Stimulated activated CD8-positive, alpha-beta memory T cell treated with anti-CD3 and anti-CD28 coated beads, Interleukin-4, amount 100 ng/mL, for 24 hours (primary cell): Measurements from ENCODE around the gene SLFNL1.

Experiments
- DNase-seq: peaks from one replicate; pipeline ENCODE4 v3.0.0-alpha.2; 2020; ENCODE audit warnings: low read depth

Gene SLFNL1

DNA sequence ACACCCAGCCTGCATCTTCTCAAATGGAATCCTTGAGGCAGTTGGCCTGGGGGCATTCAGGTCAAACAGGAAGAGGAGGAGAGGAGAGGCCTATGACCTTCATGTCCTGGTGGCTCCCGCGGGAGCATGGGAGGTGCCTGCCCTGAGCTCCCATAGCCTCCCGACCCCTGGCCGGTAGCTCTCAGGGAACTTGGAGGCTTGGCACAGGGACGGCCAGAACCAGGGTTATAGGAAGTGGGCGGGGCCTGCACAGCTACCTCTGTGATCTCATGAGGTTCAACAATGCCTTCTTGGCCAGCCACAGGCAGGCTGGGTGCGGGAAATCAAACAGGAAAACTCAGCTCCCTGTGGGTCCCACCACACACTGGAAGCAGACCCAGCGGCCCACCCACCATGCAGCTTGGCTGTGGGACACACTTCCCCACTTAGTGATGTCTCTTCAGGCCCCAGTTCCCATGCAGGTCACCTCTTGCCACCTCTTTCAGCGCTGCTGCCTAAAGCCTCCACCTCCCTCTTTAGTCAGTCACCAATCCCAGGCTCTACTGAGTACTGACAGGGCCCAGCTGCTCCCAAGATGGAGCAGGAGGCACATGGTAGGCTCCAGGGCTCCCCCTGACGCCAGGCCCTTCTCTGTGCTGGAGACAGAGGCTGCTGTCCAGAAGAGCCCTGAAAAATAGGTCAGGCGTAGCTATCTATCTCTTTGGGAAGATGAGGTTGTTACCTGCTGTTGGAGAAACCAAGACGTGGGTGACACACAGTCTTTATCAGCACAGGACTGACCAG, at the start of gene SLFNL1:
TSS of gene SLFNL1 (minus strand) at position 200 of the 783 bp plus-strand sequence. CDS start 1,065 bp downstream, outside the sequence.
- no peak for DNase-seq

- DNase-seq, result no peak
Observed at GRCh38 chr1:41056907-41057306, 35.4 kb upstream of the SLFNL1 start.

- DNase-seq, result no peak
Observed at GRCh38 chr1:41053316-41053715, 31.8 kb upstream of the SLFNL1 start.

- DNase-seq, result no peak
Observed at GRCh38 chr1:41051022-41051421, 29.5 kb upstream of the SLFNL1 start.

DNA sequence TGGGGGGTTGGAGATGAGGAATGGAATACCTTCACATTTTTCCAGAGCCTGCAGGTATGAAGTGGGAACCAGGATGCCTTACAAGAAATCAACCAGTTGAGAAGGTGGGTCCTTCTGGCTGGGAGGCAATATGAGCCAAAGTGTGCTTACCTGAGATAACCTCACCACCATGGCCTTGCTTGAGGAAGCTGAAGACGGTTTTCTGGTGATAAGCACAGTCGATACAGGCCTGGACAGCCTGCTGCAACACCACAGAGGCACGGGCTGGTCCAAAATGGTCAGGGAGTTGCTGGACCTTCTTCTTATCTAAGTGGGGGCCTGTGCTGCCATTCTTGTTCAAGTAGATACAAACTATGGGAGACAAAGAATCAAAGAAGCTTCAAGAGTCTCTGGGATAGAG, 27.0 kb upstream of the SLFNL1 start:
- no peak for DNase-seq

DNA sequence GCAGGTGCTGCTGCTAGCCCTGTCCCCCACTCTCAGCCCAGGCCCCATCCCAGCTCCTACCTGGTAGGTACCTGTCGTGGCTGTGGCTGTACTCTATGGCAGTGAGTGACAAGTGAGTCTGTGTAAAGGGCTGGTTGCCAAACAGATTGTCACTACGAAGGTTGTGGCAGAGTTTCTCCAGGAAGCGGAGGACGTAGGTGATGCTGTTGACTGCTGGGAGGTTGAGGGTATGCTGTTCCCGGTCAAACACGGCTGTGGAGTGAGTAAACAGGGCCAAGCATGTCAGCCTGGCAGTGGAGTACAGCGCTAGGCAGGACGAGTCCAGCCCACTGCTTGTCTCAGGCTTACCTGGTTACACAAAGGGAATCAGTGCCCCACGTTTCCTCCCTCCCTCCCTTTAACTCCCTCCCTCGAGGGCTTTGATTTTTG, 24.8 kb upstream of the SLFNL1 start:
- no peak for DNase-seq

- no peak for DNase-seq
Observed at GRCh38 chr1:41045740-41046139, 24.2 kb upstream of the SLFNL1 start.

DNA sequence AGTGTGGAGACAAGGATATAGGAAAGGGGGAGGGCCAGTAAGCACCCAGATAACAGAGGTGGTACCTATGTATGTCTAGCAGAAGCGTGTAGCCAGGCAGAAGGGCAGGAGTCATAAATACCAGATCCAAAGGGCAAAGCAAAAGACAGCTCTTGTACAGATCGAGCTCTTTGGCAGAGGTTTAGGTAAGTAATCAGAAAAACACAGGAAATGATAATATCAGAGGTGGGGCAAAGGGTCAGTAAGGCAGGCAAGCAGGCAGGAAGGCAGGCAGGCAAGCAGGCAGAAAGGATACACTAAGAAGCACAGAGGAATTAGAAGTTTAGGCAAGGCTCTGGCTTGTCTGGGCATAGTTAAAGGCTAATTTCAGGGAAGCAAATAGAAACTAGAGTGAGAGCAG, 22.7 kb upstream of the SLFNL1 start:
- no peak for DNase-seq

- no peak for DNase-seq
Observed at GRCh38 chr1:41041614-41042270, 20.2 kb upstream of the SLFNL1 start.

DNA sequence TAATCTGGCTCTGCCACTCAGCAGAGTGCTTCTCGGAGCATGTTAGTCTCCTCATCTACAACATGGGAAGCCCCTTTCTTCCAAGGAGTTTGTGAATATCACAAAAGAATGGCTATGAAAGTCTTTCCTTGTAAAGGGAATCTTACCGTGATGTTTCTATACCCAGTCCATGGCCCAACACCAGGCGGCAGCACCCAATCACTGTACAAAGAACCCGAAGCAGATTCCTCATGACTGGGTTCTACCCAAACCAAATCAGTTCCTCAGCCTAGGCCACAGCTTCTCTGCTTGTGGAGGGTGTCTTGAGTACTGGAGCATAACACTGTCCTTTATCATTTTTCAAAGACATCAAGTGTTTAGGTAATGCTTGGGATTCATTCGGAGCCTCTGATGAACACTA, 16.6 kb upstream of the SLFNL1 start:
- DNase-seq, result no peak

DNA sequence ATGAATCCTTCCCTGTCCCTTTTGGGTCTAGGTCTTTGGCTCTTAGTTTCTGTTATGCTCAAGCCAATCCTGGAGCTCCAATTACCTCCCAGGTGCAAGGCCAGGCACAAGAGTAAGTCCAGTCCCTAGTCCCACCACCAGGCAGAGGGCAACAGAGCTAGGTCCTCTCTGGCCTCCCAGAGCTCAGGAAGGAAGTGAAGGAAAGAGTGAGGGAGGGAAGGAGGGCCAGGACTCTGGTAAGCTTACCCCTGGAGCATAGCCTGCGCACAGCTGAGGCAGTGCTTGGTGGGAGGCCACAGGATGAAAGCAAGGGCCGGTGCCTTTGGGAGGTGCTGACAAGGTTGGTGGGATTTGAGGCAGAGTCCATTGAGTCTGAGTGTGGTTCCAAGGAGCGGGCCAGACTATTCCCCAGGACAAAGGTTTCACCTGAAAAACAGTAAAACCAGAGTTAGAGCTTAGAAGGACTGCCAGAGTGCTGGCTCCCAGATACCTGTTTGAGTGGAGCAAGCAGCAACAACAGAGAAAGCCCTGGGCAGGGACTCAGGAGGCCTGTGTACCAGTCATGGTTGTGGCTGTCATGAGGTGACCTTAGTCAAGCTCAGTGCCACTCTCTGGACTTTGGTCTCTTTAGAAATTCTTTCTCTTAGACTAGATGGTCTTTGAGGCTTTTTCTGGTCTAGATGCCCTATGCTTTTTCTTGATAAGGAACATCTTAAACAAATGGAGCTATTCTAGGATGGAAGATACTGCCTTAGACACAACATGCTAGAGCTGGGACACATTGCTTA, 15.8 kb upstream of the SLFNL1 start:
- DNase-seq, result no peak

DNA sequence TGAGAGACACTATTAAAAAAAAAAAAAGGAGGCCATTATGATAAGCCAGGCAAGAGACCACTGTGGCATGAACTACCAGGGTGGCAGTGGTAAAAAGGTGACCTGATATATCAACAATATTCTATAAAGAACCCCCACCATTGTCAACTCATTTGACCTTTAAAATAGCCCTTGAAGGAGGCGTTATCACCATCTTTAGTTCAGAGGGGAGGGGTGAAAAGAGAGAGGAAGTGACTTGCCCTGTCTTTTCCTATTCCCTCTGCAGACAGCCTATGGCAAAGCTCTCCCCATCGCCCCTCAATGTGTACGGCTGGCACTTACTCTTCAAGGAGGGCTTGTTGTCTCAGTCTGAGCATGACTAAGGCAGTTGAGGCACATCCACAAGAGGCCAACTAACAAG, 11.7 kb upstream of the SLFNL1 start:
- no peak for DNase-seq

GRCh38 chr1:41032147-41032546, 10.6 kb upstream of the SLFNL1 start:
- no peak for DNase-seq

DNA sequence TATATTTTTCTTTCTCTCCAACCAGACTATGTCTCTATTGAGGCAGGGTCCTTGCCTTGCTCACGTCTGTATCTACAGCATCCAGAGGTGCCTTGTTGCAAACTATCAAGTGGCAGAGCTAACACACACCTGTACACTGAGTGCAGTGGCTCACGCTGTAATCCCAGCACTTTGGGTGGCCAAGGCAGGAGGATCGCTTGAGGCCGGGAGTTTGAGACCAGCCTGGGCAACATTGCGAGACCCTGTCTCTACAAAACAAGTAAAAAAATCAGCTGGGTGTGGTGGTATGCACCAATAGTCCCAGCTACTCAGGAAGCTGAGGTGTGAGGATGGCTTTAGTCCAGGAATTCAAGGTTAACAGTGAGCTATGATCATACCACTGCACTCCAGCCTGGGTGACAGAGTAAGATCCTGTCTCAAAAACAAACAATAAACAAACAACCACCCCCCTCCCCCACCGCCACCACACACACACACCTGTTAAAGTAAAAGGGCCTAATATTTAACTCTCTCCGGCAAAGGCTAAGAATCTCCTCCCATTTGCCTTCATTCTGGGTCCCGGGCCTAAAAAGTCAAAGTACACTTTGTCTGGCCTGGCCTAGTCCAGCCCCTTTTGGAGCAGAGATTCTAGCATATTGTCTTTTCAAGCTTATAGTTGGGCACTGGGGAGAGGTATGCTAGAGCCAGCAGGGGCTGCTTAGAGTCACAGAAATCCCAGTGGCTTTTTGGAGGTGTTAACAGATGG, 9.5 kb upstream of the SLFNL1 start:
- no peak for DNase-seq

DNA sequence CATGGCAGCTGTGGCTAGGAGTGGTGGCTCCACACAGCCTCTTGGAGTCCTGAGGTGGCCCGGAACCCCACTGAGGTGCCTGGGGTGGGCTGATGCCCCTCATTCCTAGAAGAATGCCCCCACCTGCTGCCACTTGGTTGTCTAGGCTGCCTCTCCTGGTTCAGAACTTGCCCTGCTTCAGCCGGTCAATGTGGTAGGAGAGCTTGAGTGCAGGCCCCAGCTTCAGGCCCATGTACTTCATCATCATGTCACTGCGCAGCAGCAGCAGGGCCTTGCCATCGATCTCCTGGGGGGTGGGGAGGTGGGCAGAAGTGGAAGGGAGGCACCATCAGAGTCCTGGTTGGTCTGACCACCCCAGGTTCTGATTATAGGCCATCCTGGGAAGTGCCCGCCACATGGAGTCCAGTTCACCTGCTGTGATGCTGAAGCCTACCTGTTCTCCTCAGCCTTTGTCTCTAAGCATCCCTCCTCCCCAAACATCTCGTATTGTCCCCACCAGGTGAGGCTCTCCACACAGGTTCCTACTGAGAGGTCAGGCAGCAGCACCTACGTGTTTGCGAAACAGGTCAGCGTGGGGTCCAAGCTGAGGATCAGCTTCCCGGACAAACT, 6.6 kb upstream of the SLFNL1 start:
- DNase-seq, result no peak

DNA sequence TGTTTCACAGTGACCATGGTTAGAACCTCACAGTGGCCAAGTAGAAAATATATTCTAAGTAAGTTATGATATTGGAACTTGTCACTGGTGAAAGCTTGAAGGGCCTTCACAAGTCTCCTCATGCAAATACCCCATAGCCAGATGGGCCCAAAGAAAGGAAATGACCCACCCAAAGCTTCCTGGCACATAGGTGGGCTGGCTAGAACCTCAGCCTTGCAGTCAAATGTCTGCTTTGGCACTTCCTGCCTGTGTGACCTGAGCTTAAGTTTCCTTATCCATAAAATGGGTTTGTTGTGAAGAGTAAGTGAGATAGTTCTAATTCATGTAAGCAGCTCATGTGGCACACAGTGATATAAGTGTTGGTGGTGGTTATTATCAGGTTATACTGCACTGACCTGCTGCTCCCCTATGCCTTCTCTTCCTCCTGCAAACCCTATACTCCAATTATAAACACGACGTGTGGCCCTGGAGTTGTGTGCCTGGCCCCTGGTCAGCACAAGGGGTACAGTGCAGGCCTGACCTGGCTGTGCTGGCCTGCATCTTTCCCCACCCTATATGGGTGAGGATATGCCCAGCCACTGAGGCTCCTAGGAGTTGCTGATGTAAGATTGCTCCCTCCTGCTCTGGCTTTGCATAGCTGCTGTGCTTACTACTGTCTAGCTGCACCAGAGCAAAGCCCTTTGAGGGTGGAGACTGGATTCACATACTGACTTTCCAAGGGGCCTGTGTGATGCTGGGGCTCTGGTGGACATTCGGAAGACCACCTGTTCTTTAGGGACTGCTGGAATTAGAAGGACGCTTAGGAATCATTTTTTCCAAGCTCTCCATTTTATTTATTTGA, 4.7 kb upstream of the SLFNL1 start:
- no peak for DNase-seq

DNA sequence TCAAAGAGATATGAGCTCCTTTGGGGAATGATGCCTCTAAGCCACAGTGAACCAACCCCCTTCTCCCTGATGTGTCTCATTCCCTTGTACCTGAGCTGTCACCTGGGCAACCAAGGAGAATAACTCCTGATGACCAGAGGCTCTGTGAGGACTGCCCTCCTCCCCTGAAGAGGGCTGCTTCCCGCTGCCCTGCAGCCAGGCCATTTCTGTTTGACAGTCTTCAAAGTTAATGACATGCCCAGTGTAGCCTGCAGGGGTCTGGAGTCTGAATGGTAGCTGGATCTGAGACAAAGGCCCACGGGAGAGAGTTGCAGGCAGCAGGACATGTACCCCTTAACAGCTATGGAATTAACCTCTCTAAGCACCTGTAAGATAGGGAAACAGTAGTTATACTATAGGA, 3.4 kb upstream of the SLFNL1 start:
- DNase-seq, result no peak

GRCh38 chr1:41023279-41023990, 1.9 kb upstream of the SLFNL1 start:
- DNase-seq, result no peak

DNA sequence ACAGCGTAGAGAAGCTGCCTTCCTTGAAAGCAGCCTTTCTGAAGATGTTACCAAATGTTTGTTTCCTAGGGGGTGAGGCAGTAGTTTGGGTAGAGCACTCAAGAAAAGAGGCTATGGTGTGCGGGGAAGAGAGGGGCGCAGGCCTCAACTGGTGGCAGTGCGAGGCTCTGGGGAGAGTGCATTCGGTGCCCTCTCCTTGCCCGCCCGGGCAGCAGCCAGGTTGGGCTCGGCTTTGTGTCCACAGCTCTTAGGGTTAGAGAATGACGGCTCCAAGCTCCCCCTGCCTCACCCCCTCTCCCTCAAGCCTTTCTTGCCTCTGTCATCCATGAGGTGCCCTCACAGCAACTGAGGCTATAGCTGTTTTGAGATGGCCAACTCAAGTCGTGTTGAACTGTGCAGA, 899 bp upstream of the SLFNL1 start:
- DNase-seq, result no peak

- no peak for DNase-seq
Observed at GRCh38 chr1:41020654-41021053, 871 bp downstream of the SLFNL1 start.
